ENCODE data around the gene IPCEF1. TPM values are rescaled to one million over a fixed set of nuclear protein-coding genes. Genes with fewer than 3 reads are reported as not detected.

The IPCEF1 gene
- polyA plus RNA-seq, 3 donors = 14.7 to 29.7 (median 16.5) TPM

- Mint-ChIP-seq H3K4me1 (no peaks in the 10 kb centered on the region), H3K4me3 (no peak overlapping the region), H3K36me3 (no peaks in the 10 kb centered on the region), H3K9me3 (peaks cover 0 to 2% (median 0%) of the 10 kb centered on the region in 7 donors), H3K27ac (no peak overlapping the region), H3K27me3 (ENCODE audit: low read depth in 3 of 3) (peaks cover 0 to 2% (median 0%) of the 10 kb centered on the region in 3 donors)
- no peaks in the 10 kb centered on the region for H3K36me3 ChIP-seq (replicated peaks in 1 of 2; ENCODE audit: control insufficient read depth in 1 of 2, insufficient read depth in 2 of 2, low read length in 2 of 2)
- H3K4me1 ChIP-seq (ENCODE audit: control insufficient read depth in 1 of 2, insufficient read depth in 2 of 2, low read length in 2 of 2) = no peaks in the 10 kb centered on the region
- H3K27me3 ChIP-seq (ENCODE audit: control insufficient read depth in 2 of 2, insufficient read depth in 2 of 2, low read length in 2 of 2) = no peaks in the 10 kb centered on the region
- no peak overlapping the region for H3K4me3 ChIP-seq (replicated peaks in 1 of 3; ENCODE audit: low read depth in 2 of 3, low read length in 3 of 3)
- intact Hi-C loops (cut with micrococcal nuclease) = no loop called here
- DNase-seq = no peak
- H3K9me3 ChIP-seq (replicated peaks in 1 of 2; ENCODE audit: control insufficient read depth in 1 of 2, insufficient read depth in 1 of 2, low read length in 2 of 2) = no peaks in the 10 kb centered on the region
- H2AFZ ChIP-seq (ENCODE audit: insufficient read depth, low read depth, low read length, poor library complexity, severe bottlenecking) = no peak overlapping the region
- no peaks in the 10 kb centered on the region for H3K79me2 ChIP-seq (ENCODE audit: insufficient read depth, low read length)
- H3K4me2 ChIP-seq (replicated peaks; ENCODE audit: extremely low read depth, low read length, poor library complexity, severe bottlenecking) = no peak overlapping the region
- no peak overlapping the region for H3K9ac ChIP-seq (ENCODE audit: insufficient read depth, low read length, poor library complexity, severe bottlenecking)
- H4K20me1 ChIP-seq (ENCODE audit: insufficient read depth, low read length) = no peaks in the 10 kb centered on the region
- no peak overlapping the region for H3K27ac ChIP-seq (ENCODE audit: low read depth in 1 of 2, low read length in 2 of 2)
- TF ChIP-seq CTCF (IDR thresholded peaks at IDR 0.05) = no peak
Measured at GRCh38 chr6:154395316-154395715, 38.7 kb upstream of the IPCEF1 start.

- Mint-ChIP-seq H3K36me3 (no peaks in the 10 kb centered on the region), H3K27ac (no peak overlapping the region), H3K4me1 (no peaks in the 10 kb centered on the region), H3K4me3 (no peak overlapping the region), H3K27me3 (ENCODE audit: low read depth in 3 of 3) (peaks cover 0 to 2% (median 0%) of the 10 kb centered on the region in 3 donors), H3K9me3 (peaks cover 0 to 2% (median 0%) of the 10 kb centered on the region in 7 donors)
- H3K9ac ChIP-seq (ENCODE audit: insufficient read depth, low read length, poor library complexity, severe bottlenecking) = no peak overlapping the region
- H3K4me1 ChIP-seq (ENCODE audit: control insufficient read depth in 1 of 2, insufficient read depth in 2 of 2, low read length in 2 of 2) = no peaks in the 10 kb centered on the region
- H3K9me3 ChIP-seq (replicated peaks in 1 of 2; ENCODE audit: control insufficient read depth in 1 of 2, insufficient read depth in 1 of 2, low read length in 2 of 2) = no peaks in the 10 kb centered on the region
- intact Hi-C loops (cut with micrococcal nuclease) = no loop called here
- H3K27me3 ChIP-seq (ENCODE audit: control insufficient read depth in 2 of 2, insufficient read depth in 2 of 2, low read length in 2 of 2) = no peaks in the 10 kb centered on the region
- no peak for DNase-seq
- no peak overlapping the region for H3K4me2 ChIP-seq (replicated peaks; ENCODE audit: extremely low read depth, low read length, poor library complexity, severe bottlenecking)
- 100% methylated on average over 1 of the region's 3 CpGs for WGBS (ENCODE audit: insufficient coverage)
- no peak for TF ChIP-seq CTCF (IDR thresholded peaks at IDR 0.05)
- H2AFZ ChIP-seq (ENCODE audit: insufficient read depth, low read depth, low read length, poor library complexity, severe bottlenecking) = no peak overlapping the region
- H3K4me3 ChIP-seq (replicated peaks in 1 of 3; ENCODE audit: low read depth in 2 of 3, low read length in 3 of 3) = no peak overlapping the region
- H4K20me1 ChIP-seq (ENCODE audit: insufficient read depth, low read length) = no peaks in the 10 kb centered on the region
- H3K79me2 ChIP-seq (ENCODE audit: insufficient read depth, low read length) = no peaks in the 10 kb centered on the region
- H3K27ac ChIP-seq (ENCODE audit: low read depth in 1 of 2, low read length in 2 of 2) = no peak overlapping the region
- H3K36me3 ChIP-seq (replicated peaks in 1 of 2; ENCODE audit: control insufficient read depth in 1 of 2, insufficient read depth in 2 of 2, low read length in 2 of 2) = no peaks in the 10 kb centered on the region
Measured at GRCh38 chr6:154394571-154394970, 38.0 kb upstream of the IPCEF1 start.

All from CD14-positive monocyte (primary cell).